ENCODE results near the gene JAG1.

GRCh38 chr20:10639737-10640556 is 33.9 kb downstream of the JAG1 start:
- no peak for TF ChIP-seq EZH2phosphoT487 (IDR thresholded peaks at IDR 0.05; ENCODE audit: borderline replicate concordance, low read depth, low read length)
- TF ChIP-seq CTCF (conservative IDR thresholded peaks at IDR 0.05; ENCODE audit: low read length), result no peak

Measured in OCI-LY7 (cell line).